HL-60 (cell line): ENCODE results near the gene SLC4A5.

Experiments used
- DNase-seq, 2 experiments: peaks; one replicate each; pipeline ENCODE4 v3.0.0-alpha.2; 2010 to 2020; ENCODE audit warnings: low read depth in 1 of 2, low spot score in 1 of 2
- H3K27ac ChIP-seq: fragments of 250-450 bp; sonication (Bioruptor Pico); replicated peaks from 2 replicates; pipeline ENCODE4 v1.5.1; 2020; ENCODE audit warnings: mild to moderate bottlenecking, moderate library complexity
- H3K27me3 ChIP-seq: fragments of 250-450 bp; sonication (Bioruptor Pico); 2 replicates; pipeline ENCODE4 v1.5.1; 2021; ENCODE audit warnings: mild to moderate bottlenecking, moderate library complexity; ENCODE audit not compliant: insufficient read depth, poor library complexity, severe bottlenecking
- H3K4me3 ChIP-seq: replicated peaks from 2 replicates; pipeline ENCODE4 v1.5.1; 2011; ENCODE audit warnings: mild to moderate bottlenecking, control low read depth, low read length; ENCODE audit not compliant: insufficient read depth
- CTCF ChIP-seq: IDR thresholded peaks from one replicate; pipeline ENCODE4 v1.5.1; 2011; ENCODE audit warnings: low read length, control low read depth, inconsistent platforms; ENCODE audit not compliant: insufficient read depth
- GABPA ChIP-seq: IDR thresholded peaks from 2 replicates; pipeline ENCODE4 v1.6.1; 2012; ENCODE audit warnings: low read depth
- POLR2AphosphoS5 ChIP-seq: IDR thresholded peaks from 2 replicates; pipeline ENCODE4 v1.6.1; 2012; ENCODE audit warnings: low read depth
- REST ChIP-seq: IDR thresholded peaks from 2 replicates; pipeline ENCODE4 v1.6.1; 2012; ENCODE audit warnings: low read depth; ENCODE audit not compliant: insufficient replicate concordance
- SPI1 ChIP-seq: IDR thresholded peaks from 2 replicates; pipeline ENCODE4 v1.6.1; 2012; ENCODE audit warnings: low read depth, mild to moderate bottlenecking, borderline replicate concordance

Gene SLC4A5

GRCh38 chr2:74264281-74264680 is 78.9 kb downstream of the SLC4A5 start:
- no peak overlapping the region for H3K27ac ChIP-seq

DNA sequence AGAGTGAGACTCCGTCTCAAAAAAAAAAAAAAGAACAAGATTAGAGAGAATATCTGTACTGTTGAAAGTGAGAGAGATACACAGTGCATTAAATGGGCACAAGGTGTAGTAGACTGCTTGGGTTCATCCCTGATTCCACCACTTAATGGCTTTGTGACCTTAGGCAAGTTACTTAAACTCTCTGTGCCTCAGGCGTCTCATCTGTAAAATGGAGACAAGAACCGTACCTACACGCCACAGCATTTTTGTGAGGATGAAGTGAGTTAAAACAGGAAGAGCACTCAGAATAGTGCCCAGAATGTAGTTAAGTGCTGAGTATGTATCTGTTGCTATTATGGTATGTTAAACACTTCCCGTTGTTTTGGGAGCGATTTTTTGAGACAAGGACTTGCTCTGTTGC is 80.5 kb downstream of the SLC4A5 start:
- TF ChIP-seq REST = no peak
- no peak for TF ChIP-seq GABPA
- no peak for TF ChIP-seq SPI1
- no peak for TF ChIP-seq POLR2AphosphoS5
- TF ChIP-seq CTCF = no peak
- H3K4me3 ChIP-seq = no peak overlapping the region
- H3K27me3 ChIP-seq = no peaks in the 10 kb centered on the region
- no peak for DNase-seq
- no peak overlapping the region for H3K27ac ChIP-seq

More at GRCh38 chr2:74264281-74264680, 78.9 kb downstream of the SLC4A5 start:
- TF ChIP-seq REST (no peak), GABPA (no peak), SPI1 (no peak), CTCF (no peak), POLR2AphosphoS5 (no peak)
- H3K27me3 ChIP-seq = no peaks in the 10 kb centered on the region
- no peak for DNase-seq
- H3K4me3 ChIP-seq = no peak overlapping the region

- Histone ChIP-seq H3K4me3 (no peak overlapping the region), H3K27ac (no peak overlapping the region), H3K27me3 (no peaks in the 10 kb centered on the region)
- DNase-seq = no peak
- TF ChIP-seq POLR2AphosphoS5 (no peak), REST (no peak), CTCF (no peak), GABPA (no peak), SPI1 (no peak)
Observed at GRCh38 chr2:74261204-74261864, 81.9 kb downstream of the SLC4A5 start.
